Parathyroid adenoma (tissue), 2 donors: ENCODE measurements around the gene DUSP28.

ENCODE experiments used
- H2AFZ ChIP-seq: fragments of 300-600 bp; sonication (generic); one replicate; pipeline ENCODE4 v1.7.0; 2017; ENCODE audit warnings: antibody characterized with exemption, mild to moderate bottlenecking
- H3K27ac ChIP-seq: fragments of 300-600 bp; sonication (generic); one replicate; pipeline ENCODE4 v1.7.0; 2017
- H3K27me3 ChIP-seq: fragments of 300-600 bp; sonication (generic); one replicate; pipeline ENCODE4 v1.7.0; 2017; ENCODE audit warnings: low read length; ENCODE audit not compliant: control insufficient read depth, insufficient read depth
- H3K36me3 ChIP-seq: fragments of 300-600 bp; sonication (generic); one replicate; pipeline ENCODE4 v1.7.0; 2017; ENCODE audit warnings: low read length; ENCODE audit not compliant: control insufficient read depth, insufficient read depth
- H3K4me1 ChIP-seq: fragments of 300-600 bp; sonication (generic); one replicate; pipeline ENCODE4 v1.7.0; 2017; ENCODE audit warnings: control low read depth
- H3K4me2 ChIP-seq: fragments of 300-600 bp; sonication (generic); one replicate; pipeline ENCODE4 v1.7.0; 2017; ENCODE audit warnings: low read length
- H3K4me3 ChIP-seq: fragments of 300-600 bp; sonication (generic); one replicate; pipeline ENCODE4 v1.7.0; 2017; ENCODE audit warnings: low read depth, low read length
- H3K79me2 ChIP-seq: fragments of 300-600 bp; sonication (generic); one replicate; pipeline ENCODE4 v1.7.0; 2017; ENCODE audit warnings: control low read depth
- H3K9ac ChIP-seq: fragments of 300-600 bp; sonication (generic); one replicate; pipeline ENCODE4 v1.7.0; 2017; ENCODE audit warnings: mild to moderate bottlenecking
- H3K9me3 ChIP-seq: fragments of 300-600 bp; sonication (generic); one replicate; pipeline ENCODE4 v1.7.0; 2017; ENCODE audit warnings: low read length; ENCODE audit not compliant: control insufficient read depth
- TF ChIP-seq, protein P1 (sequence below): fragments of 300-600 bp; sonication (generic); IDR thresholded peaks from one replicate; pipeline ENCODE4 v1.7.0; 2017; ENCODE audit warnings: antibody characterized with exemption, mild to moderate bottlenecking
- donor health status: primary hyperparathyroidism.

The DUSP28 gene

DNA sequence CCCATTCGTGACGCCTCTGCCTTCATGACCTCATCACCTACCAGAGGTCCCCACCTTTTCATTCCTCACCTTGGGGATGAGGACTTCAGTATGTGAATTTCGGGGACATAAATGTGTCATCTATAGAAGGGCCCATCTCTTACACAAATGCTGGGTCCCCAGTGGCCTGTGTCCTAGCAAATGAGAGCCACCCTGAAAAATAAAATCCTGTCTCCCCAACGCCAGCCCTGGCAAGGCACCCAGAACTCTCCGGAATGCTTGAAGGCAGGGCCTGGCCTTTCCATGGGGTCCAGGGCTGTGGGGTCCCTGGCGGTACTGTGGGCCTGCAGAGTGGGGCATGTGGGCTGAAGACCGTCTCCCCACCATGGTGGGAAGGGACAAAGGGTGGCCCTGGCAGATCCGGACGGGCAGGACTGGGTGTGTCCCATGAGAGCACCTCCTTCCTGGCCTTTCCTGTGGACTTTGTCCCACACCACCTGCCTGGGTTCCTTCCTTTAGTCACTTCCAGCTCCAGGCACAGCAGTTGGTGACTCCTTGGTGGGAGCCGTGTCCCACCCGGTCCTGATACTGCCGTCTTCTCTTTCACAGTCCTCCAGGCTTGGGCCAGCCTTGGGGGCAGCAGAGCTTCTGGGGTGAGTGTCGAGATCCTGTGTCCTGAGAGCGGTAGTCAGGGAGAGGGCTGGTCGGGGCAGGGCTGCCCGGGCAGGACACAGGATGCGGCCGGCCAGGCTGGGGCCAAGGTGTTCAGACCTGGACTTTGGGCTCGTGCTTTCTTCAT is 45.0 kb downstream of the DUSP28 start:
- Histone ChIP-seq H3K9me3 (no peaks in the 10 kb centered on the region), H3K4me2 (no peak overlapping the region), H3K27me3 (no peaks in the 10 kb centered on the region), H3K4me1 (peaks cover 9% of the 10 kb centered on the region), H3K36me3 (no peaks in the 10 kb centered on the region), H2AFZ (peak overlapping the region; percentile 69), H3K27ac (no peak overlapping the region), H3K79me2 (no peaks in the 10 kb centered on the region), H3K4me3 (no peak overlapping the region), H3K9ac (no peak overlapping the region)
- TF ChIP-seq, protein P1, sequence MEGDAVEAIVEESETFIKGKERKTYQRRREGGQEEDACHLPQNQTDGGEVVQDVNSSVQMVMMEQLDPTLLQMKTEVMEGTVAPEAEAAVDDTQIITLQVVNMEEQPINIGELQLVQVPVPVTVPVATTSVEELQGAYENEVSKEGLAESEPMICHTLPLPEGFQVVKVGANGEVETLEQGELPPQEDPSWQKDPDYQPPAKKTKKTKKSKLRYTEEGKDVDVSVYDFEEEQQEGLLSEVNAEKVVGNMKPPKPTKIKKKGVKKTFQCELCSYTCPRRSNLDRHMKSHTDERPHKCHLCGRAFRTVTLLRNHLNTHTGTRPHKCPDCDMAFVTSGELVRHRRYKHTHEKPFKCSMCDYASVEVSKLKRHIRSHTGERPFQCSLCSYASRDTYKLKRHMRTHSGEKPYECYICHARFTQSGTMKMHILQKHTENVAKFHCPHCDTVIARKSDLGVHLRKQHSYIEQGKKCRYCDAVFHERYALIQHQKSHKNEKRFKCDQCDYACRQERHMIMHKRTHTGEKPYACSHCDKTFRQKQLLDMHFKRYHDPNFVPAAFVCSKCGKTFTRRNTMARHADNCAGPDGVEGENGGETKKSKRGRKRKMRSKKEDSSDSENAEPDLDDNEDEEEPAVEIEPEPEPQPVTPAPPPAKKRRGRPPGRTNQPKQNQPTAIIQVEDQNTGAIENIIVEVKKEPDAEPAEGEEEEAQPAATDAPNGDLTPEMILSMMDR = no peak

DNA sequence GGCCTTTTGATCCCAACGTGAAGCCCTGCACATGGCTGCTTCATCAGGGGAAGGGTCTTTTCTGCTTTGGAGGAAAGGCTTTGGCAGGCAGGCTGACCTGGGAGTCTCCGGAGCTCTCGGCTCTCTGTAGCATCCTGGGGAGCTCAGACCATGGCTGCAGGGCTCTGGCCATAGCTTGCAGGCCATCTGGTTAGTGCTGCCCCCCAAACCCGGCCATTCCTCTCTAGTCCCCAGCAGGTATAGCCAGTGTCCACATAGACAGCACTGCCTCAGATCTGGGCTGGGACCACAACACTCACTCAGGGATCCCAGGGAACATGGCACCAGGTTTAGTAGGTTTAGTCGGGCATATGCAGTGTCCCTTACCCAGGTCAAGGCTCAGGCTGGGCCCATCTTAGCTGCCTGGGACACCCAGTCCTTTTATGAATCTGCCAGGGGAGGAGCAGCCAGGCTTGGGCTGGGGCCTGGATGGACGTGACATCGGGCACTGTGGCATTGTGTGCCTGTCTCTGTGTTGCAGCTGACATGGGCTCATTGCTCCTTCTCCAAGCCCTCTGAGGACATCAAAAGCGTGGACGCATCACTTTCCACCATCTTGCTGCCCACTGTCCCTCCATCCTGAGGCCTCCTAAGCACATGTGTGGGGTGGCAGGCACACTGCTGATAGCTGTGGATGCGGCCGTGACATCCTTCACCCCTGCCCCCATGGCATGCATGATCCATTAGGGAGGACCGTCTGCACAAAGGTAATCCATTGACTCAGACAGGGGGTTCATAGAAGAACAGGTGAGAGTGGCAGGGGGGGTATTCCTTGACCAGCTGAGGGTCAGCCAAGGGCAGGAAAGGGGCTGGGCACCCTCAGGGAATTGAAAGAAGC is 45.9 kb downstream of the DUSP28 start:
- H3K27me3 ChIP-seq = no peaks in the 10 kb centered on the region
- TF ChIP-seq, protein P1 = no peak
- H3K4me2 ChIP-seq = no peak overlapping the region
- no peaks in the 10 kb centered on the region for H3K79me2 ChIP-seq
- no peak overlapping the region for H2AFZ ChIP-seq
- H3K27ac ChIP-seq = no peak overlapping the region
- H3K4me3 ChIP-seq = no peak overlapping the region
- H3K36me3 ChIP-seq = no peaks in the 10 kb centered on the region
- H3K9me3 ChIP-seq = no peaks in the 10 kb centered on the region
- H3K9ac ChIP-seq = no peak overlapping the region
- H3K4me1 ChIP-seq = peaks cover 9% of the 10 kb centered on the region

DNA sequence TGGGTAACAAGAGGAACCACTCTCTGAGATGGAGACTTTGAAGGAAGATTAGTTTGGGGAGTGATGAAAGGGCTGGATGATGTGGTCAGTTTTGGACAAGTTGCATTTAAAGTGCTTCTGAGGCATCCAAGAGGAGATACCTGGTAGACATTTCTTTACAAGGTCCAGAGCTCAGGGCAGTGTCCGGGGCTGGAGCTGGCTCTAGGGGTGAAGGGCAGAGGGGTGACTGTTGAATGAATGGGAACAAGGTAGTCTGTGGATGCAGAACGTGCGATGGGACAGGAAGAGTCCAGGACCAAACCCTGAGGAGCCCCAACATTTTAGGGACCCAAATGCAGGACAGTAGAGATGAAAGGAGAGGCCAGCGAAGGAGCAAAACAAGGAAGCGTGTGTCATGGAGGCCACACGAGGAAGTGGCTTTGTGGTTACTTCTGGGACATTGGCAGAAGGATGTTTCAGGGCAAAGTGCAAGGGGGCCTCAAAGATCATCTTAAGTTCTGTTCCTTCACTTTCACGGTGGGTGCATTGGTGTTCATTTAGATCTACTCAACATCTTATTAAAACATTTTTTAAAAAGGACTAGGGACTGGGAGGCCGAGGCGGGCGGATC is 51.5 kb downstream of the DUSP28 start:
- no peaks in the 10 kb centered on the region for H3K36me3 ChIP-seq
- no peak overlapping the region for H3K4me3 ChIP-seq
- no peak overlapping the region for H3K9ac ChIP-seq
- H3K4me1 ChIP-seq = no peaks in the 10 kb centered on the region
- no peaks in the 10 kb centered on the region for H3K9me3 ChIP-seq
- TF ChIP-seq, protein P1 = no peak
- H3K4me2 ChIP-seq = no peak overlapping the region
- no peaks in the 10 kb centered on the region for H3K27me3 ChIP-seq
- no peak overlapping the region for H2AFZ ChIP-seq
- H3K27ac ChIP-seq = no peak overlapping the region
- H3K79me2 ChIP-seq = no peaks in the 10 kb centered on the region
